OCI-LY1 (cell line): ENCODE measurements around the gene RBM38.

Experiments used
- H2AFZ ChIP-seq: fragments of 200-600 bp; sonication (generic), shearing (Covaris generic); 2 replicates; pipeline ENCODE4 v1.6.0; 2014; ENCODE audit warnings: antibody characterized with exemption, mild to moderate bottlenecking, low read length
- H3F3A ChIP-seq: fragments of 200-600 bp; sonication (generic), shearing (Covaris generic); 2 replicates; pipeline ENCODE4 v1.6.0; 2014; ENCODE audit warnings: mild to moderate bottlenecking, antibody characterized with exemption, low read length, moderate library complexity; ENCODE audit not compliant: insufficient read depth
- H3K27ac ChIP-seq: fragments of 200-600 bp; sonication (generic); 2 replicates; pipeline ENCODE4 v1.5.1; 2014; ENCODE audit warnings: low read length, mixed run types, mild to moderate bottlenecking, low read depth; ENCODE audit not compliant: poor library complexity, severe bottlenecking
- H3K27me3 ChIP-seq: fragments of 200-600 bp; sonication (generic); 2 replicates; pipeline ENCODE4 v1.6.0; 2014; ENCODE audit warnings: antibody characterized with exemption, mild to moderate bottlenecking, low read length, moderate library complexity; ENCODE audit not compliant: insufficient read depth
- H3K36me3 ChIP-seq: fragments of 200-600 bp; sonication (generic); 2 replicates; pipeline ENCODE4 v1.6.1; 2014; ENCODE audit warnings: mild to moderate bottlenecking, antibody characterized with exemption, low read length, moderate library complexity, mixed read lengths; ENCODE audit not compliant: insufficient read depth
- H3K4me1 ChIP-seq: fragments of 200-600 bp; sonication (generic); 2 replicates; pipeline ENCODE4 v1.5.1; 2014; ENCODE audit warnings: mild to moderate bottlenecking, low read length, moderate library complexity; ENCODE audit not compliant: insufficient read depth, severe bottlenecking
- H3K4me2 ChIP-seq: fragments of 200-600 bp; sonication (generic), shearing (Covaris generic); 2 replicates; pipeline ENCODE4 v1.6.1; 2014; ENCODE audit warnings: low read length
- H3K4me3 ChIP-seq: fragments of 200-600 bp; sonication (generic); 2 replicates; pipeline ENCODE4 v1.5.1; 2014; ENCODE audit warnings: low read length, low read depth, mild to moderate bottlenecking, mixed read lengths; ENCODE audit not compliant: poor library complexity, severe bottlenecking
- H3K79me2 ChIP-seq: fragments of 200-600 bp; shearing (Covaris generic); 2 replicates; pipeline ENCODE4 v1.6.1; 2016; ENCODE audit warnings: mixed run types, low read length, mixed read lengths; ENCODE audit not compliant: insufficient read depth
- H3K9ac ChIP-seq: fragments of 200-600 bp; sonication (generic), shearing (Covaris generic); 2 replicates; pipeline ENCODE4 v1.6.1; 2014; ENCODE audit warnings: mild to moderate bottlenecking, low read length, mixed read lengths
- H3K9me2 ChIP-seq: fragments of 200-600 bp; sonication (generic), shearing (Covaris generic); 2 replicates; pipeline ENCODE4 v1.6.1; 2014; ENCODE audit warnings: low read depth, mild to moderate bottlenecking, low read length, mixed read lengths
- H3K9me3 ChIP-seq: fragments of 200-600 bp; shearing (Covaris generic); 2 replicates; pipeline ENCODE4 v1.6.1; 2014; ENCODE audit warnings: low read length, mixed read lengths
- H4K20me1 ChIP-seq: fragments of 200-600 bp; sonication (generic), shearing (Covaris generic); 2 replicates; pipeline ENCODE4 v1.6.0; 2016; ENCODE audit warnings: mild to moderate bottlenecking, low read length; ENCODE audit not compliant: insufficient read depth
- EZH2 ChIP-seq: fragments of 200-600 bp; sonication (generic), shearing (Covaris generic); IDR thresholded peaks from 2 replicates; pipeline ENCODE4 v1.8.0; 2017; ENCODE audit warnings: borderline replicate concordance, mixed run types, mild to moderate bottlenecking, antibody characterized with exemption, low read length, moderate library complexity, mixed read lengths
- TF ChIP-seq, protein P1 (sequence below): fragments of 200-600 bp; sonication (generic), shearing (Covaris generic); IDR thresholded peaks from 2 replicates; pipeline ENCODE4 v1.5.1; 2017; ENCODE audit warnings: mild to moderate bottlenecking, antibody characterized with exemption, low read length, moderate library complexity, mixed read lengths

The RBM38 gene

DNA sequence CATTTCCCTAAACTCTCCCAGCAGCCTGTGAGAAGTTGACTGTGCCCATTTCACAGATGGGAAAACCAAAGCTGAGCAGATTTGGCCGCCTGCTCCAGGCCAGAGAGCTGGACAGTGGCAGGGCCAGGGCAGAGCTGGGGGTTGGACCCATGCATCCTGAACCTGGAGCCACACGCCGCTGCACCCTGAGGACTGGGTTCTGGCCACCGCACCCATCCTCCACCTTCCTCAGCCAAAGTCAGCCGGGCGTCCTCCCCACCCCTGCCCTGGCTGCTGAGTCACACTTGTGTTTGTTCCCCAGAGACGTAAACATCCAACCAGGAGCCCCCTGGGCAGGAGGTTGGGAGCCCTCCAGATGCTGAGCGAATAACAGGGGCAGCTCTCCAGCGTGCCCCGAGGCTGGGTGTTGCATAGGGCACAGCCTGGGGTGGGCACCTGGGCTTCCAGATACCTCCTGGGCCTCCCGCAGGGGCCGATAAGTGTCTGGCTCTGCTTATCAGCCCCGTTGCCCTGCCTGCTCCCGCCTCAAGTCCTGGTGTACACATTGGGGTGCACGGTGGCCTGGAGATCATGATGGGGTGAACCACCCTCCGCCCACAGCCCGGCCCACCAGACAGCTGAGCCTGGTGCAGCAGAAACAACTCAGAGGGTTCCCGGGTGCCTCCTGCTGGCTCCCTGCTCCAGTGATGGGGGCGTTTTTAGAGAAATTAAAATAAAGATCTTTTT lies 23.8 kb downstream of the RBM38 start:
- H3K79me2 ChIP-seq, result no peaks in the 10 kb centered on the region
- no peak overlapping the region for H3K4me3 ChIP-seq
- no peak overlapping the region for H3K27ac ChIP-seq
- no peaks in the 10 kb centered on the region for H3K9me3 ChIP-seq
- H4K20me1 ChIP-seq, result no peaks in the 10 kb centered on the region
- H3F3A ChIP-seq, result no peaks in the 10 kb centered on the region
- no peak overlapping the region for H2AFZ ChIP-seq
- H3K9me2 ChIP-seq, result no peaks in the 10 kb centered on the region
- H3K27me3 ChIP-seq, result no peaks in the 10 kb centered on the region
- no peak for TF ChIP-seq EZH2
- TF ChIP-seq, protein P1, sequence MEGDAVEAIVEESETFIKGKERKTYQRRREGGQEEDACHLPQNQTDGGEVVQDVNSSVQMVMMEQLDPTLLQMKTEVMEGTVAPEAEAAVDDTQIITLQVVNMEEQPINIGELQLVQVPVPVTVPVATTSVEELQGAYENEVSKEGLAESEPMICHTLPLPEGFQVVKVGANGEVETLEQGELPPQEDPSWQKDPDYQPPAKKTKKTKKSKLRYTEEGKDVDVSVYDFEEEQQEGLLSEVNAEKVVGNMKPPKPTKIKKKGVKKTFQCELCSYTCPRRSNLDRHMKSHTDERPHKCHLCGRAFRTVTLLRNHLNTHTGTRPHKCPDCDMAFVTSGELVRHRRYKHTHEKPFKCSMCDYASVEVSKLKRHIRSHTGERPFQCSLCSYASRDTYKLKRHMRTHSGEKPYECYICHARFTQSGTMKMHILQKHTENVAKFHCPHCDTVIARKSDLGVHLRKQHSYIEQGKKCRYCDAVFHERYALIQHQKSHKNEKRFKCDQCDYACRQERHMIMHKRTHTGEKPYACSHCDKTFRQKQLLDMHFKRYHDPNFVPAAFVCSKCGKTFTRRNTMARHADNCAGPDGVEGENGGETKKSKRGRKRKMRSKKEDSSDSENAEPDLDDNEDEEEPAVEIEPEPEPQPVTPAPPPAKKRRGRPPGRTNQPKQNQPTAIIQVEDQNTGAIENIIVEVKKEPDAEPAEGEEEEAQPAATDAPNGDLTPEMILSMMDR, result no peak
- 0 out of 2 replicates have a peak, but pooled peaks cover 1% of the 10 kb centered on the region for H3K36me3 ChIP-seq
- H3K4me1 ChIP-seq, result peaks cover 14% of the 10 kb centered on the region
- H3K4me2 ChIP-seq, result no peak overlapping the region
- no peak overlapping the region for H3K9ac ChIP-seq

GRCh38 chr20:57415771-57416170 lies 24.6 kb downstream of the RBM38 start:
- no peak overlapping the region for H3K4me3 ChIP-seq
- no peak for TF ChIP-seq EZH2
- TF ChIP-seq, protein P1, result no peak
- no peaks in the 10 kb centered on the region for H3F3A ChIP-seq
- no peak overlapping the region for H3K27ac ChIP-seq
- no peaks in the 10 kb centered on the region for H3K9me3 ChIP-seq
- no peaks in the 10 kb centered on the region for H3K9me2 ChIP-seq
- H3K36me3 ChIP-seq, result no peaks in the 10 kb centered on the region
- no peaks in the 10 kb centered on the region for H4K20me1 ChIP-seq
- no peaks in the 10 kb centered on the region for H3K79me2 ChIP-seq
- no peak overlapping the region for H2AFZ ChIP-seq
- H3K27me3 ChIP-seq, result no peaks in the 10 kb centered on the region
- no peak overlapping the region for H3K4me2 ChIP-seq
- no peak overlapping the region for H3K9ac ChIP-seq
- peaks cover 20% of the 10 kb centered on the region for H3K4me1 ChIP-seq

DNA sequence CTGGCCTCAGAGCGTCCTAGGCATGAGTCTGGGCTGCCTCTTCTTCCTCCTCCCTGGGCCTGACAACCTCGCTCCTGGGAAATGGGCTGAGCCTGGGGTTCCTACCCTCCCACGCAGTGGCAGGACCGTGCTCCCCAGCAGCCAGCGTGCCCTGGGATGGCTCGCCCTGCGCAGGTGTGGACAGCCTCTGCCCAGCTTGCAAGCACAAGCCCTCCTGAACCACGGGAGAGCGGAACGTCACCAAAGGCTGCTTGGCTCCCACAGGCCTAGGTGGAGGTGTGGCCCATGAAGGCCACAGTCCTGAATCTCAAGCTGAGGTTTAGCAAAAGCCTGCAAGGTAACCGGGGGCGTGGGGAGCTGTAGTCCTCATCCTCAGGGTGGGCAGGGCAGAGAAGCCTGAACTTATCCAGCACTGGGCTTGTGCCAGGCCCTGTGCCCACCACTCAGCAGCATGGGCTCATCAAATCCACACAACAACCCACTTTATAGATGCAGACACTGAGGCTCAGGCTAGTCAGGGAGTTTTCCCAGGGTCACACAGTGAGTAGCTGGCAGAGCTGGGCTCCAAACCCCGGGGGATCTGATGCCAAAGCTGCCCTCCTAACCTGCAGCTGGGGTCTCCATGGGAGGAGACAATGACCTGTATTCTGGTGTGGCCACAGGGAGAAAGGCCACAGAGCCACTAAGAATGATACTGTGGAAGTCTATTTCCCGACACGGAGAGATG lies 25.3 kb downstream of the RBM38 start:
- Histone ChIP-seq H3K27me3 (no peaks in the 10 kb centered on the region), H3K4me3 (no peak overlapping the region), H3K27ac (no peak overlapping the region), H3K4me1 (peaks cover 20% of the 10 kb centered on the region), H3K9ac (no peak overlapping the region), H3K9me2 (no peaks in the 10 kb centered on the region), H4K20me1 (no peaks in the 10 kb centered on the region), H2AFZ (no peak overlapping the region), H3K36me3 (no peaks in the 10 kb centered on the region), H3F3A (no peaks in the 10 kb centered on the region), H3K79me2 (no peaks in the 10 kb centered on the region), H3K4me2 (no peak overlapping the region), H3K9me3 (no peaks in the 10 kb centered on the region)
- TF ChIP-seq, protein P1, result no peak
- no peak for TF ChIP-seq EZH2
